Measurements from ENCODE around the gene YPEL5. TPM values are rescaled to one million over a fixed set of nuclear protein-coding genes. Genes with fewer than 3 reads are reported as not detected.

The YPEL5 gene
- total and polyA plus RNA-seq, 10 of the 15 experiments (the other 5 are each of a cell fraction or from before 2014, with no cell fraction given) = 18.8 to 47.3 (median 21.7) TPM

GRCh38 chr2:30135541-30135940 lies 11.3 kb upstream of the YPEL5 start (continued):
- TF ChIP-seq CUX1 (IDR thresholded peaks at IDR 0.05; ENCODE audit: insufficient replicate concordance, low read depth, low read length) (no peak), RUNX3 (IDR thresholded peaks at IDR 0.05; ENCODE audit: low read length) (no peak), BCLAF1 (IDR thresholded peaks at IDR 0.05) (no peak)

Data from GM12878 (cell line).